CD4-positive, alpha-beta T cell treated with Interleukin-10 for 1 hour (primary cell): ENCODE results near the gene ZNF213.
A peak's percentile ranks its signal among the peaks of the same experiment; 100 is the strongest.
"Not testable (repeated sequence)": the region's sequence is repeated elsewhere in the genome, so short reads cannot be mapped to it uniquely, and the experiment has no call there.

Experiments used
- DNase-seq: peaks from one replicate; pipeline ENCODE4 v3.0.0-alpha.2; 2020

ZNF213 gene

GRCh38 chr16:3171855-3172593, 37.2 kb downstream of the ZNF213 start:
- peak; percentile 46 for DNase-seq

GRCh38 chr16:3173892-3174617, 39.2 kb downstream of the ZNF213 start:
- no peak for DNase-seq

- no peak for DNase-seq
Observed at GRCh38 chr16:3174618-3175148, 39.9 kb downstream of the ZNF213 start.

GRCh38 chr16:3175157-3176093, 40.6 kb downstream of the ZNF213 start:
- DNase-seq = no peak

GRCh38 chr16:3179651-3180050, 44.8 kb downstream of the ZNF213 start:
- DNase-seq = no peak

GRCh38 chr16:3180445-3180878, 45.6 kb downstream of the ZNF213 start:
- no peak for DNase-seq

- DNase-seq = not testable (repeated sequence)
Observed at GRCh38 chr16:3182293-3182607, 47.4 kb downstream of the ZNF213 start.

GRCh38 chr16:3182608-3183444, 48.0 kb downstream of the ZNF213 start:
- DNase-seq = peak; percentile 56

- DNase-seq = no peak
Observed at GRCh38 chr16:3183445-3184139, 48.8 kb downstream of the ZNF213 start.

- DNase-seq = no peak
Observed at GRCh38 chr16:3186946-3187690, 52.3 kb downstream of the ZNF213 start.

- peak; percentile 60 for DNase-seq
Observed at GRCh38 chr16:3187798-3188674, 53.2 kb downstream of the ZNF213 start, which contains the start of gene OR1F1. TSS of gene OR1F1 (plus strand) at chr16:3188204.

GRCh38 chr16:3188675-3188924, 53.8 kb downstream of the ZNF213 start:
- no peak for DNase-seq

GRCh38 chr16:3188925-3189825, 54.3 kb downstream of the ZNF213 start:
- DNase-seq = peak; percentile 34

GRCh38 chr16:3189869-3190268, 55.0 kb downstream of the ZNF213 start:
- DNase-seq = no peak

- no peak for DNase-seq
Observed at GRCh38 chr16:3190949-3191353, 56.1 kb downstream of the ZNF213 start.
